ENCODE measurements around the gene KBTBD12. TPM values are rescaled to one million over a fixed set of nuclear protein-coding genes. Genes with fewer than 3 reads are reported as not detected.

The KBTBD12 gene
- total RNA-seq, 3 donors from 2014 or later (not counting 1 experiment from before 2014, with no cell fraction given): 0.12 TPM; not detected in 2

DNA sequence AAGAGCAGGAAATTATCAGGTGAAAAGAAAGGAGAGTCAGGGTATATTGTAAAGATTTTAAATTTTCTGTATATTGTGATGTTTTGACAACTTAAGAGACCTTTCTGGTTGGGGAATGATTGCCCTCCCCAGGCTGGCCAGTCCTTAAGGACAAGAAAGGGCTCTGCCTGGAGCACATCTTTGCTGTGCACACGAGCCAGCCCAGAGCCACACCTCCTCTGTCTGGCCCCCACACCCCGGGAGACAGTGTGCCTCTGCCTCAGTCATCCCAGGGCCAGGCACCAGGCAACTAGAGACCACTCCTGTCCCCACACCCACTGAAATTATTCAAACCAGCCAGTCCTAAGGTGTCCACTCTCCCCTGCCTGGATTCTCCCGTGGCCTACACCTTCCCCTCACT, 67.1 kb downstream of the KBTBD12 start:
- Histone ChIP-seq H3K36me3 (ENCODE audit: control insufficient read depth, insufficient read depth, low read length) (no peaks in the 10 kb centered on the region), H3K9me3 (ENCODE audit: control insufficient read depth, insufficient read depth, low read length) (no peaks in the 10 kb centered on the region), H3K4me1 (ENCODE audit: control insufficient read depth, insufficient read depth, low read length) (no peaks in the 10 kb centered on the region), H3K27ac (ENCODE audit: low read length) (no peak overlapping the region), H3K27me3 (ENCODE audit: control insufficient read depth, insufficient read depth, low read length) (no peaks in the 10 kb centered on the region), H3K4me3 (ENCODE audit: low read length) (no peak overlapping the region)
- TF ChIP-seq, protein P1, sequence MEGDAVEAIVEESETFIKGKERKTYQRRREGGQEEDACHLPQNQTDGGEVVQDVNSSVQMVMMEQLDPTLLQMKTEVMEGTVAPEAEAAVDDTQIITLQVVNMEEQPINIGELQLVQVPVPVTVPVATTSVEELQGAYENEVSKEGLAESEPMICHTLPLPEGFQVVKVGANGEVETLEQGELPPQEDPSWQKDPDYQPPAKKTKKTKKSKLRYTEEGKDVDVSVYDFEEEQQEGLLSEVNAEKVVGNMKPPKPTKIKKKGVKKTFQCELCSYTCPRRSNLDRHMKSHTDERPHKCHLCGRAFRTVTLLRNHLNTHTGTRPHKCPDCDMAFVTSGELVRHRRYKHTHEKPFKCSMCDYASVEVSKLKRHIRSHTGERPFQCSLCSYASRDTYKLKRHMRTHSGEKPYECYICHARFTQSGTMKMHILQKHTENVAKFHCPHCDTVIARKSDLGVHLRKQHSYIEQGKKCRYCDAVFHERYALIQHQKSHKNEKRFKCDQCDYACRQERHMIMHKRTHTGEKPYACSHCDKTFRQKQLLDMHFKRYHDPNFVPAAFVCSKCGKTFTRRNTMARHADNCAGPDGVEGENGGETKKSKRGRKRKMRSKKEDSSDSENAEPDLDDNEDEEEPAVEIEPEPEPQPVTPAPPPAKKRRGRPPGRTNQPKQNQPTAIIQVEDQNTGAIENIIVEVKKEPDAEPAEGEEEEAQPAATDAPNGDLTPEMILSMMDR (IDR thresholded peaks at IDR 0.05): no peak
- no peaks in the 10 kb centered on the region for H3K4me1 Mint-ChIP-seq
- peaks cover 0 to 14% of the 10 kb centered on the region in 2 donors for H3K27me3 Mint-ChIP-seq (ENCODE audit: low read depth in 2 of 2)
- no peaks in the 10 kb centered on the region for H3K36me3 Mint-ChIP-seq
- intact Hi-C loops (cut with micrococcal nuclease): no loop called here
- 81% methylated on average over 3 of the region's 3 CpGs for WGBS (ENCODE audit: insufficient coverage)
- ATAC-seq (no peak), DNase-seq (no peak)
- H3K9me3 Mint-ChIP-seq: no peaks in the 10 kb centered on the region
- H3K27ac Mint-ChIP-seq: no peak overlapping the region
- H3K4me3 Mint-ChIP-seq: no peak overlapping the region

DNA sequence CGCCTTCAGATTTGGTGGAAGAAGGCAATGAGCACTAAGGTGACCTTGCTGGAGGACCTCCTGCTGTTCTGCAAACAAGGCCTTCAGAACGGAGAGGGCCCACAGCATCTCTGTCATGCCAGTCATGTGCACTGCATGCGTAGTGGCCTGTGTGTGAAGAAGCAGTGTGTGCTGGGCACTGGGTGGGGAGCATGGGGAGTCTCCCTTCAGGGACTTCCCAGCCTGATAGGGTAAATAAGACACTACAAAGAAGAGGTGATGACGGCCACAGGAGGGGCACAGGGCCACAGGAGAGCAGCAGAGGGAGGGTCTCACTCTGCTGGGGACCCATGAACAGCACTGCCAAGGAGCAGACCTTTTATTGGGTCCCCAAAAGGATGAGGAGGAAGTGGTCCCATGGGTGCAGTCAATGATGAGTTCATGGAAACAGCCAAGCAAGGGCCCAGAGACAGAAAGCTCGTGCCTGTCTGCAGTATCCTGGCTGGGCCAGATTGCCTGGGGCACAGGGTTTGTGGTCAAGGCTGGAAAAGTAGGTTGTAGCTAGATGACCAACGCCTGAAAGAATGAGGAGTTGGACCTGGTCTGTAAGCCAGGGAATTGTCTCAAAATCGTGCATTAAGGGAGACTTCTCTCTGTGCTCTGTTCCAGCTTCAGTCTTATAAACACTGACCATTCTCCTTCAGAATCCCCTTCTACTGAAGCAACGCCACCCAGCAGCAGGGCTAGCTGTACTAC, 69.4 kb downstream of the KBTBD12 start:
- ATAC-seq: no peak
- Mint-ChIP-seq H3K9me3 (no peaks in the 10 kb centered on the region), H3K4me3 (no peak overlapping the region), H3K36me3 (no peaks in the 10 kb centered on the region), H3K4me1 (no peaks in the 10 kb centered on the region), H3K27ac (no peak overlapping the region), H3K27me3 (ENCODE audit: low read depth in 2 of 2) (peaks cover 0 to 5% of the 10 kb centered on the region in 2 donors)
- no peak for DNase-seq
- intact Hi-C loops (cut with micrococcal nuclease): no loop called here
- no peaks in the 10 kb centered on the region for H3K27me3 ChIP-seq (ENCODE audit: control insufficient read depth, insufficient read depth, low read length)
- no peak overlapping the region for H3K4me3 ChIP-seq (ENCODE audit: low read length)
- no peaks in the 10 kb centered on the region for H3K4me1 ChIP-seq (ENCODE audit: control insufficient read depth, insufficient read depth, low read length)
- TF ChIP-seq, protein P1 (IDR thresholded peaks at IDR 0.05): no peak
- H3K36me3 ChIP-seq (ENCODE audit: control insufficient read depth, insufficient read depth, low read length): no peaks in the 10 kb centered on the region
- no peaks in the 10 kb centered on the region for H3K9me3 ChIP-seq (ENCODE audit: control insufficient read depth, insufficient read depth, low read length)
- no peak overlapping the region for H3K27ac ChIP-seq (ENCODE audit: low read length)
- WGBS (ENCODE audit: insufficient coverage): 81% methylated on average over 8 of the region's 8 CpGs

DNA sequence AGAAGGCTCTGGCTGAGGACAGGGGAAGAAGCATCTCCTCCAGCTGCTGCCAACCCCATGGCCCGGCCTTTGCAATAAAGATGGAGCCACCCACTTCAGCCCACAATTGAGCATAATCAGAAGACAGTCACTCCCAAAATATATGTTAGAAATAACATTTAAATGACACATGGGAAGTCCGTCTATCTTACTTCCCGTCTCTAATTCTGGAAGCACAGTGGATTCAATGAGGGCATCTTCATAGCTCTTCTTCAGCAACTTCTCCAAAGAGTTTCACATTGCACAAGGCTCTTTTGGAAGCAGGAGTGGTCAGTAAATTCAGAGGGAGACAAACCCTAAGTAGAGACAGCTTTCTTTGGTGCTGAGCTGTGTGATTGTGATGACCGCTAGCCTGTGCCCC, 70.2 kb downstream of the KBTBD12 start:
- Mint-ChIP-seq H3K27ac (no peak overlapping the region), H3K9me3 (no peaks in the 10 kb centered on the region), H3K4me3 (no peak overlapping the region), H3K4me1 (no peaks in the 10 kb centered on the region), H3K27me3 (ENCODE audit: low read depth in 2 of 2) (peaks cover 0 to 5% of the 10 kb centered on the region in 2 donors), H3K36me3 (no peaks in the 10 kb centered on the region)
- no peaks in the 10 kb centered on the region for H3K9me3 ChIP-seq (ENCODE audit: control insufficient read depth, insufficient read depth, low read length)
- no peaks in the 10 kb centered on the region for H3K4me1 ChIP-seq (ENCODE audit: control insufficient read depth, insufficient read depth, low read length)
- TF ChIP-seq, protein P1 (IDR thresholded peaks at IDR 0.05): no peak
- DNase-seq (no peak), ATAC-seq (no peak)
- H3K36me3 ChIP-seq (ENCODE audit: control insufficient read depth, insufficient read depth, low read length): no peaks in the 10 kb centered on the region
- 86% methylated on average over 4 of the region's 4 CpGs for WGBS (ENCODE audit: insufficient coverage)
- no peak overlapping the region for H3K27ac ChIP-seq (ENCODE audit: low read length)
- intact Hi-C loops (cut with micrococcal nuclease): no loop called here
- no peaks in the 10 kb centered on the region for H3K27me3 ChIP-seq (ENCODE audit: control insufficient read depth, insufficient read depth, low read length)
- no peak overlapping the region for H3K4me3 ChIP-seq (ENCODE audit: low read length)

Data from natural killer cell (primary cell).